Renal cortical epithelial cell (primary cell): ENCODE measurements around the gene STARD9. TPM values are rescaled to one million over a fixed set of nuclear protein-coding genes. Genes with fewer than 3 reads are reported as not detected.

Experiments
- DNase-seq: peaks from one replicate; pipeline ENCODE4 v3.0.0-alpha.2; 2011; ENCODE audit warnings: low read depth
- total RNA-seq: library from RNA; depleted of rRNA; stranded (reverse); fragments of >200 nt; gene quantifications from 2 replicates; pipeline ENCODE4 v1.2.3, GENCODE V29; 2014

Gene STARD9
- total RNA-seq, 1 donor from 2014 or later = 11.3 TPM

DNA sequence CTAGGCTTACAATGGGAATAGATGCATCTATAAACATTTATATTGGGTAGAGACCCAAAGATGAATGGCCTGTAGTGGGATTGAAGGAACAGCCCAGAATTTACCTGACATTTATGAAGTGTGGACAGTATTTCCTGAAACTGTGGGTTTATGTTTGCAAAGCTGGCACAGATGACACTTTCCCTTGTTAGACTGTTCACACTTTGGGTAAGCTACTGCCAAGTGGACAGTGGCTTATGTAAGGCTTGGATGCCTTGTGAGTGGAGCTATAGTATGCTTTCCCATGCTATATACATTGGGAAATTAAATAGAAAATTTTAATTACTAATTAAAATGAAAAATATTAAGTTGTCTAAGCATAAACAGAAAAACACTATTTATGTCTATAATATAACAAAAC is 48.5 kb downstream of the STARD9 start:
- no peak for DNase-seq

DNA sequence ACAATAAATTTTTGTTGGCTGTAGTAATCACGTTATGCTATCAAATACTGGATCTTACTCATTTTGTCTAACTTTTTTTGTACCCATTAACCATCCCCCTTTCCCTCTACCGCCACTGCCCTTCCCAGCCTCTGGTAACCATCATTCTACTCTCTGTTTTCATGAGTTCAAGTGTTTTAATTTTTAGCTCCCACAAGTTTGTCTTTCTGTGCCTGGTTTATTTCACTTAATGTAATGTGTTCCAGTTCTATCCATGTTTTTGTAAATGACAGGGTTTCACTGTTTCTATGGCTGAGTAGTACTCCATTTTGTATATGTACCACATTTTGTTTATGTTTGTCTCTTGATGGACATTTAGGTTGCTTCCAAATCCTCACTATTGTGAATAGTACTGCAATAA is 52.1 kb downstream of the STARD9 start:
- DNase-seq = no peak

DNA sequence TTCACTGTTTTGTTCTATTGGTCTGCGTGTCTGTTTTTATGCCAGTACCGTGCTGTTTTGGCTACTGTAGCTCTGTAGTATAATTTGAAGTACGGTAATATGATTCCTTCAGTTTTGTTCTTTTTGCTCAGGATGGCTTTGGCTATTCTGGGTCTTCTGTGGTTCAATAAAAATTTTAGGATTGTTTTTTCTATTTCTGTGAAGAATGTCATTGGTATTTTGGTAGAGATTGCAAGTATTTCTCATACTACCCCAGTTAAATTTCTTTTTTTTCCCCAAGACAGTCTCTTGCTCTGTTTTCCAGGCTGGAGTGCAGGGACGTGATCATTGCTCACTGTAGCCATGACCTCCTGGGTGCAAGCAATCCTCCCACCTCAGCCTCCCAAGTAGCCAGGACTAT is 53.4 kb downstream of the STARD9 start:
- DNase-seq = no peak

DNA sequence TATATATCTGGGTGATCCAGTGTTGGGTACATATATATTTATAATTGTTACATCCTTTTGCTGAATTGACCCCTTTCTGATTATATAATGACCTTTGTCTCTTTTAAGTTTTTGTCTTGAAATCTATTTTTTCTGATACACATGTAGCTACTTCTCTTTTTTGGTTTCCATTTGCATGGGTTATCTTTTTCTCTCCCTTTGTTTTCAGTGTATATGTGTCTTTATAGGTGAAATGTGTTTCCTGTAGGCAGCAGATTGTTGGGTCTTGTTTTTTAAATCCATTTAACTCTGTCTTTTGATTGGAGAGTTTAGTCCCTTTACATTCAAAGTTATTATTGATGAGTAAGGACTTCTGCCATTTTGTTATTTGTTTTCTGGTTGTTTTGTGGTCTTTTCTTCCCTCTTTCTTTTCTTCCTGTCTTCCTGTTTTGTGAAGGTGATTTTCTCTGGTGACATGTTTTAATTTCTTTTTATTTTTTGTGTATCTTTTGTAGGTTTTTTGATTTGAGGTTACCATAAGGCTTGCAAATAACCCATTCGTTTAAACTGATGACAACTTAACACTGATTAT is 56.8 kb downstream of the STARD9 start:
- DNase-seq = no peak

DNA sequence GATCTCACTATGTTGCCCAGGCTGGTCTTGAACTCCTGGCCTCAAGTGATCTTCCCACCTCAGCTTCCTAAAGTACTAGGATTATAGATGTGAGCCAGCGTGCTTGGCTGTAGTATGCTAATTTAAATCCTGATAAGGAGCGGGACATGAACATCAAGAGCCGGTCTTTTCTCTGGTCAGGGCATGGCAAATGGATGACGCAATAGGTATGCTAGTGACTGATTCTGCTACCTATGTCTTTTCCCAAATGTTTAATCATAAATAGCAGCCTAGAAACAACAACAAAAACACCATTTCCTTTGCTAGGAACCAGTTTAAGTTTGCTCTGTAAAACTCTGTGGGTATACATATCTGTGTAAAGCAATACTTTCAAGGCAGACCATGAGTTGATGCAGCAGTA is 64.7 kb downstream of the STARD9 start:
- peak; percentile 15 for DNase-seq

DNA sequence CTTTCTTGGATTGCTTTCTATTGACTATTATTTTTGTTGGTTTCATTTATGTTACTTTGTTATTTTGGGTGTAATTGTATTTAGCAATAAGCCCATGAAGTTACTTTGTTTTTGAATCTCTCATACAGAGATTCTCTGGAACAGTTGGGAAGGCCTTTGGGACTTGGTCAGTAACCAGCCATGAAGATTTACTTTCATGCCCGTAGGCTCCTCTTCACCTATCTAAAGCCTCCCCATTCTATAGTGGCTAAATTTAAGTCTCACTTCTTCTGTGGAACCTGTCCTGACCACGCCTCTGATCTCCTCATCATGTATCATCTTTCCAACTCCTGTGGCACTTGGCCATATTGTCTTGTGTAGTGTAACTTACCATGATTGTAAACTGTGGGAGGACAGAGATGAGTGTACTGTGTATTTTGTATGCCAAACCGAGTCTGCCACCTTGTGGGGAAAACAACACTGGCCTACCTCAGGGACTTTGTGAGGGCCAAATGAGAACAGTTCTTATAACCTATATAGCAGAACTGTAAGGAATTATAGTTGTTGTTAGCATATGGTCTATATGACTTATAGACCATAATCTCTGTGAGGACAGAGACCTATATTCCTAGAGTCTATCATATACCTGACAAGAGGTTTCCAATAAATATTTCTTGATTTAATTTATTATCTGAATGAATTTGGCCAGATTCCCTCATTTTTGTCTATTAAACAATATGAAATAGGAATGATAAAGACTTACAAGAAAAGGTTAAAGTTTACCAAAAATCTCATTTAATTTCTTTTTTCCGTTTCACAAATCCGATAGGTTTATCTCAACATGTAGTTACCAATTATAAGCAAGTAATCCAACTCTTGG is 75.0 kb downstream of the STARD9 start:
- peak; percentile 79 for DNase-seq

DNA sequence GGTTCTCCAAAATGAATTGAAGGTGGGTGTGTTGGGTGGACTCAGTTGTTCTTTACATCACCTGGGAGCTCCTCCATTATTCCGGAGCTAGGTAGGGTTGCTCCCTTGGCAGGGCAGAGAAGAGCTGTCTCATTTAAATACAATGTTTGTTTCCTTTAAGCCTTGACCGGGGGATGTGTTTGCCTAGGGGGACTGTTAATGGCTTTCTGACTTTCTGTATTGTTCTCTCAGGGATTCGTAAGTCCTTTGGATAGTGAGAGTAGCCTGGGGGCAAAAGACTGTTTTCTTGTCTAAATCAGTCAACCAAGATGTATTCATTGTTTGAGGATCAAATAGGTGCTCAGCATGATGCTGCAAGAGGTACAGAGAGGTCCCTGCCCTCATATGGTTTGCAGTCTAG is 90.4 kb downstream of the STARD9 start:
- no peak for DNase-seq

DNA sequence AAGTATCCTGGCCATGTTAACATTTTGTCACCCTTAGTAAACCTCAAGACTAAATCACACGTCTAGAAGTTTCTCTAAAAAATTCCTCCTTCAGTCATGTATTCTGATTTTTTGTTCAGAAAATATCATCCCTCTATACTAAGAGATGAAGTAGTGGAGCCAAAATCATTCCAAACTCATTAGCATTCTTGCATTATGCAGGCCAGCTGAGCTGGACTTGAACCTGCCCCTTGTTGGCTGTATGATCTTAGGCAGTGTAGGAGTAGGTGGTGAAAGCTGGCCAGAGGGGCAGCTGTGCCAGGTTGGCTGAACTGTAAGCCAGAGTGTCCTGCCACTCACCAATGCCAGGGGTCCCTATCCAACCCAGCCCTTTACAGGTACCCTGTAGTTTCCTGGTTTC is 92.4 kb downstream of the STARD9 start:
- DNase-seq = no peak

DNA sequence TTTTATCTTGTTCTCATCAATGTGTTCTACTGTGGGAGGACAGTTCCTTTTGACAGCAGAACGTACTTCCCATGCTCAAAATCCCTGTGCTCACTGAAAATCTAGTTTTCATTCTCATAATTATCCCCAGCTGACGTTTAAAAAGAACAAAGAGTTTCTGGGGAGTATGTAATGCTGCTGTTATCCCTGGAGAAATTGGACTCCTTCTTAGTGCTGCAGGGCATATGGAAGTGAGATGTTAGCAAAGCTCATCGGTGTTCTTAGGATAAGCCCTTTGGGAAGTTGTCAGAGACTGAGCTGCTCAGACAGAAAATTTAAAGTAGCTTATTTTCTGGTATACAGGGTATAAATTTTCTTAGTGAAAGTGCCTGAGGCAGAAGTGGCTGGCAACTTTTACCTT is 95.0 kb downstream of the STARD9 start:
- no peak for DNase-seq

DNA sequence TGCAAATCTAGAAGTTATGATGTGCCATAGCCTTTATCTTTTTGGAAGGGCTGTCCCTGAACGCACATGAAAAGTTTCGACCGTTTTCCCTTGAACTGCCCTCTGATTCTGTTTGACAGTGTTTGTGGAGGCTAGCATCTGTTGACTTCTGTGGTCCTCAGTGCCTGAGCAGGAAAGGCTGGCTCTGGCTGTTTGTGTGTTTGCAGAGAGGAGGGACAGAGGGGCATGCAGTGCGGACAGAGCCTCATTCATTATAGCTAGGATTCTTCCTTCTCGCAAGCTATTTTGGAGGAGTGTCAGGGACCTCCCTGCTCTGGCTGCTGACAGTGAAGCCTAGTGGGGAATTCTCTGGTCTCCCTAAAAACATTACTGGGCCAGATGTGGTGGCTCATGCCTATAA is 97.0 kb downstream of the STARD9 start:
- DNase-seq = no peak

DNA sequence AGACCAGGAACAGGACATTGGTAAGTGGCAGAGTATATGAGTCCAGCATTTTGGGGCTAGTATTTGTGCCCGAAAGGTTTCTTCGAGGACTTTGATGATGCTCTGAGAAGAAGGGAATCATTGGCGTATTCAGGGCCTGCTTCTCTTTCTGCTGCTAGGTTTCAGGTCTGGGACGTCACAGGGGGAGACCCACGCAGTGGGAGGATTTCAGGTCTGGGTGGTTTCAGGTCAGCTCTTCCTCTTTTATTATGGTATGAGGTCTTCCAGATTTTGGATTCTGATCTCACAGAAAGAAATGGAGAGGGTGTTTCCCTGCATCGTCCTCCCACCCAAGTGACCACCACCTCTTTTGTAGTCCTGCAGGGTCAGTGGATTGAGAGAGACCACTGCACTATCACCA is 99.1 kb downstream of the STARD9 start:
- DNase-seq = no peak

DNA sequence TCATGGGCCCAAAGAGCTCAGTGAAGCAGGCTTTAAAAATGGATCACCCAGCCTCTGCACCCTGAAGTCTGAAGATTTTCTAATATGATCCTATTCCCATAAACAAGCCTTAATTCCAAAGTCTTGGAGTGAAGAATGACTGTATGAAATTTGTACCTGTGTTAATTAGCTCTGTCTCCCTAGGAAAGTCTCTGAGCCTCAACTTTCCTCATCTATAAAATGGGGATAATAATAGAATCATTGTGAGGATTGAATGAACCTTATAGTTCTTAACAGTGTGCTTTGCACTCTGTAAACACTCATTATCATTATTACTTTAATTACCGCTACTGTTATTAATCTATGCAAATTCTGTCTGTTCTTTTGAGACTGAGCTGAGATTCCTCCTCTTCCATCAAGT is 99.6 kb downstream of the STARD9 start:
- no peak for DNase-seq

DNA sequence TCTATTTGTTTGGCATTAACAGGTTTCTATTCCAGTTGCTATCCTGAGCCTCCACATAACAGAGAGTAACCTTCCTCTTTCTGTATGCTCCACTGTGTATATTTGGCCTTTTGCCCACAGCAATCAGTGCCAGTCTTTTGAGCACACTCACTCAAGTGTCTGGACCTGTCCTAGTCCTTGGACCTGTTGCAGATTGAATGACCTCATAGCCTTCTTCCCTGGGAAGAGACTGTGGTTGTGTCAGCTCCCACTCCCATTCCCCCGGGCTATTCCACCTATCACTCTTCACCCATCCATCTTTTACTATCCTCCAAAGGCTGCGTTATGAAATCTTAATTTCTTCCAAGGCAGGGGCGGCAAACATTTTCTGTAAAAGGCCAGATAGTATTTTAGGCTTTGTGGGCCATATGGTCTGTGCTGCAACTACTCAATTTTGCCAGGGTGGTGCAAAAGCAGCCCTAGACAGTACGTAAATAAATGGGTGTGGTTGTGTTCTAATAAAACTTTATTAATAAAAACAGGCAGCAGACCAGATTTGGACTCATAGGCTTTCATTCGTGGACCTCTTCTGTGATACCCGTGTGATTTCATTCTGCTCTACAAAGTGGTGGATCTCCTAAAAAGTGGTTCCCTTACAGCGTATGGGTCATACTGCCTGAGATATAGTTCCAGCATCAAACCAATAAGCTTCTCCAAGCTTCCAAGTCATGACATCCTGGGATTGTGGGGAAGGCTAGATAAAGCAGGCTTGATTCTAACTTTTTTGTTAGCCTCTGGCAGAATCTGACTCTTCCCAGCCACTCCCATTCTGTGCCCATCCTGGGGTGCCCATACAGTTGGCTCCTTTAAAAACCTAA is 104.1 kb downstream of the STARD9 start:
- DNase-seq = peak; percentile 11

DNA sequence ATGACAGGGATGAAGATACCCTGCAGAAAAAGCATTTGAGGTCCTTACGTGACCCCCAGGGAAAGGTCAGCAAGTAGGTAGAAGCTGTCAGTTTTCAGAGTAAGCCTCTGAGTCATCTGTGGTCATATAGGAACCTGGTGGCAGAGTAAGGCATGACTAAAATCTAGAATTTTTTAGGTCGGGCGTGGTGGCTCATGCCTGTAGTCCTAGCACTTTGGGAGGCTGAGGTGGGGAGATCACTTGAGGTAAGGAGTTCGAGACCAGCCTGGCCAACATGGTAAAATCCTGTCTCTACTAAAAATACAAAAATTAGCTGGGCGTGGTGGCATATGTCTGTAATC is 104.7 kb downstream of the STARD9 start:
- DNase-seq = peak; percentile 11

DNA sequence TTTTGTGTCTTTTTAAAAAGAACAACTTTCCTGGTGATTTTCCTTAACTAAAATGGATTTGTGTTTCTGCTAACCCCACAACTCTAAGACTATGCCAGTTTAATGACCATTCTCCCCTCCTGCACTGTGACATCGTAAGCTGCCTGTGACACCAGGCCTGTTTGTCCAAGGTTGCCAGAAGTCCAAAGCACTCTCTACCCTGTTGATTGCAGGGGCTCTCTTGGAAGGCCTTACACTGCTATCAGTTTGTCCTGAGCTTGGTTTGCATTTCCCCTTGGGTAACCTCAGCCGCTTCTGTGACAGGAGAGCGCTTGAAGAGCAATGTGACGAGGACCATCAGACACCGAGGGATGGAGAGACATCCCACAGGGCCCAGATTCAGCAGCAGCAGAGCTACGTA is 105.7 kb downstream of the STARD9 start:
- DNase-seq = no peak

DNA sequence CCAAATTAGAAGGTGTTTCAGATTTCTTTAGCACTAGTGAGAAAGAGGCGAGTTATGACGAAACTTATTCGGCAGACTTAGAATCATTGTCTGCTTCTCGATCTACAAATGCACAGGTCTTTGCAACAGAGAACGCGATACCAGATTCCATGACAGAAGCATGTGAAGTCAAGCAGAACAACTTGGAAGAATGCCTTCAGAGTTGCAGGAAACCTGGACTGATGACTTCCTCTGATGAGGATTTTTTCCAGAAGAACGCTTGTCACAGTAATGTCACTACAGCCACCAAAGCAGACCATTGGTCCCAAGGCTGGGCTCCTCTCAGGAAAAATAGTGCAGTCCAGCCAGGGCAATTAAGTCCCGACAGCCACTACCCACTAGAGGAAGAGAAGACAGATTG is 110.9 kb downstream of the STARD9 start:
- no peak for DNase-seq

DNA sequence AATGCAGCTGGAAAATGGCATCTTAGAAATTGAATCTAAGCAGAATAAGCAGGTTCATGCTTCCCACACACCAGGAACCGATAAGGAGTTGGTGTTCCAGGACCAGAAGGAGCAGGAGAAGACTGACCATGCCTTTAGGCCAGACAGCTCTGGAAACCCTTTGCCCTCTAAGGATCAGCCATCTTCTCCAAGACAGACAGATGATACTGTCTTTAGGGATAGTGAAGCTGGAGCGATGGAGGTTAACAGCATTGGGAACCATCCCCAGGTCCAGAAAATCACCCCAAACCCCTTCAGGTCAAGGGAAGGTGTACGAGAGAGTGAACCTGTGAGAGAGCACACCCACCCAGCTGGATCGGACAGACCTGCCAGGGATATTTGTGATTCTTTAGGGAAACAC is 112.3 kb downstream of the STARD9 start:
- no peak for DNase-seq

DNA sequence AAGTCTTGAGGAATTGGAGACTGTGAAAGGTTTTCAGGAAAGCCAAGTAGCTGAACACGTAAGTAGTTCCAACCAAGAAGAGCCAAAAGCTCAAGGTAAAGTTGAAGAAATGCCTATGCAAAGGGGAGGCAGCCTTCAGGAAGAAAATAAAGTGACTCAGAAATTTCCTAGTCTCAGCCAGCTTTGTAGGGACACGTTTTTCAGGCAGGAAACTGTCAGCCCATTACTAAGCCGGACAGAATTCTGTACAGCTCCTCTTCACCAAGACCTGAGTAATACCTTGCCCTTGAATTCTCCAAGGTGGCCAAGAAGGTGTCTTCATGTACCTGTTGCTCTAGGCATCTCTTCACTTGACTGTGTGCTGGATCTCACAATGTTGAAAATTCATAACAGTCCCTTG is 112.9 kb downstream of the STARD9 start:
- no peak for DNase-seq

DNA sequence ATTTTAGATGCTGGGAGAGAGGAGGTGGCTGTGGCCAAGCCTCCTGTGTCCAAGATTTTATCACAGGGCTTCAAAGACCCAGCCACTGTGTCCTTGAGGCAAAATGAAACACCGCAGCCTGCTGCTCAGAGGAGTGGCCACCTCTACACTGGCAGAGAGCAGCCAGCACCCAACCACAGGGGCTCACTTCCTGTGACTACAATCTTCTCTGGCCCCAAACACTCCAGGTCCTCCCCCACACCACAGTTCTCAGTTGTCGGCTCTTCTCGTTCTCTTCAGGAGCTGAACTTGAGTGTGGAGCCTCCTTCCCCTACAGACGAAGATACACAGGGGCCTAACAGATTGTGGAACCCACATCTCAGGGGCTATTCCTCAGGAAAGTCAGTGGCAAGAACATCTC is 115.9 kb downstream of the STARD9 start:
- DNase-seq = no peak

DNA sequence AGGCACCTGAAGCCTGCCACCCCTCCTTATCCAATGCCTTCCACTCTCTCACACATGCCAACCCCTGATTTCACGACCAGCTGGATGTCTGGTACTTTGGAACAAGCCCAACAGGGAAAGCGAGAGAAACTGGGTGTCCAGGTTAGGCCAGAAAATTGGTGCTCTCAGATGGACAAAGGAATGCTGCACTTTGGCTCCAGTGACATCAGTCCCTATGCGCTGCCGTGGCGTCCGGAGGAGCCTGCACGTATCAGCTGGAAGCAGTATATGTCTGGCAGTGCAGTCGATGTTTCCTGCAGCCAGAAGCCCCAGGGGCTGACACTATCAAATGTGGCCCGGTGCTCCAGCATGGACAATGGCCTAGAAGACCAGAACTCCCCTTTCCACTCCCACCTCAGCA is 116.4 kb downstream of the STARD9 start:
- DNase-seq = no peak

DNA sequence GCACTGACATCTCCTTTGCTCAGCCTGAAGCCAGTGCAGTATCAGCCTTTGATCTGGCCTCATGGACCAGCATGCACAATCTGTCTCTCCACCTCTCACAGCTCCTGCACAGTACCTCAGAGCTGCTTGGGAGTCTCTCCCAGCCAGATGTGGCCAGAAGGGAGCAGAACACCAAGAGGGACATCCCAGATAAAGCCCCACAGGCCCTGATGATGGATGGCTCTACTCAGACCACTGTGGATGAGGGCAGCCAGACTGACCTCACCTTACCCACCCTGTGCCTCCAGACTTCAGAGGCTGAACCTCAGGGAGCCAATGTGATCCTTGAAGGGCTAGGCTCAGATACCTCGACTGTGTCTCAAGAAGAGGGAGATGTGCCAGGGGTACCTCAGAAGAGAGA is 117.1 kb downstream of the STARD9 start:
- DNase-seq = no peak

DNA sequence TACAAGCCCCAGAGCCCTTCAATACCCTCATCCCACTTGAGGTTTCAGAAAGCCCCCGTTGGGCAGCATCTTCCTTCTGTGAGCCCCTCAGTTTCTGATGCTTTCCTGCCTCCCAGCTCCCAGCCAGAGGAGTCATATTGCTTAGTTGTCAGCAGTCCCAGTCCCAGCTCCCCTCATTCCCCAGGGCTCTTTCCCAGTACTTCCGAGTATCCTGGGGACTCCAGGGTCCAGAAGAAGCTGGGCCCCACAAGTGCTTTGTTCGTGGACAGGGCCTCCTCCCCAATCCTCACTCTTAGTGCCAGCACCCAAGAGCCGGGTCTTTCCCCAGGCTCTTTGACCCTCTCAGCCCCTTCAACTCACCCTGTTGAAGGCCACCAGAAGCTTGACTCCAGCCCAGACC is 117.6 kb downstream of the STARD9 start:
- DNase-seq = no peak

DNA sequence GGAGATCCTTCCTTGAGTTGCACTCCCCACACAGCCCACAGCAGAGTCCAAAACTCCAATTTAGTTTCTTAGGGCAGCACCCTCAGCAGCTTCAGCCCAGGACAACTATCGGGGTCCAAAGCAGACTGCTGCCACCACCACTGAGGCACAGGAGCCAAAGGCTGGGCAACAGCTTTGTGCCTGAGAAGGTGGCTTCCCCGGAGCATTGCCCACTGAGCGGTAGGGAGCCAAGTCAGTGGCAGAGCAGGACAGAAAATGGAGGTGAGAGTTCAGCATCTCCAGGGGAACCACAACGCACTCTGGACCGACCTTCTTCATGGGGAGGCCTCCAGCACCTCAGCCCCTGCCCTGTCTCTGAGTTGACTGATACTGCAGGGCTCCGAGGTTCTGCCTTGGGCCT is 118.1 kb downstream of the STARD9 start:
- DNase-seq = no peak
